UCSD-AML1 (cell line): ENCODE measurements around the gene NTM.

Experiments
- DNase-seq: peaks from one replicate; lab custom pipeline; 2025; ENCODE audit not compliant: unreplicated experiment; lab: John Stamatoyannopoulos, UW

Gene NTM

DNA sequence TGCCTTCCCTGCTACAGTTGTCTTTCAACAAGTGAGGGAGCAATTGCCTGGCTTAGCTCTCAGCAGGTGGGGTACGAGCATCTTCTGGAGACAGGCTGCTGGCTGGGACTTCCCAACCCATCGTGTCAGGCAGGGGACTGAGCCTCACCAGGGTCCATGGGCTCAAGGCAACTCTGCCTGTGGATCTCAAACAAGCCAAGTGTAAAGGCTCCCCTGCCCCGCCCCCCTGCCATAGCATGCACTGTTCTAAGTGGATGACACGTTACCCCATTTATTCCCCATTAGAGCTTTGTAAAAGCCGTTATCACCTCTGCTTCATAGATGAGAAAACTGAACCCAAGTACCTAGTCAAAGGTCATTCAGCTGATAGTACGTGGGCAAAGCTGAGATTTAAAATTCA, 222.9 kb downstream of the NTM start:
- DNase-seq: no peak

DNA sequence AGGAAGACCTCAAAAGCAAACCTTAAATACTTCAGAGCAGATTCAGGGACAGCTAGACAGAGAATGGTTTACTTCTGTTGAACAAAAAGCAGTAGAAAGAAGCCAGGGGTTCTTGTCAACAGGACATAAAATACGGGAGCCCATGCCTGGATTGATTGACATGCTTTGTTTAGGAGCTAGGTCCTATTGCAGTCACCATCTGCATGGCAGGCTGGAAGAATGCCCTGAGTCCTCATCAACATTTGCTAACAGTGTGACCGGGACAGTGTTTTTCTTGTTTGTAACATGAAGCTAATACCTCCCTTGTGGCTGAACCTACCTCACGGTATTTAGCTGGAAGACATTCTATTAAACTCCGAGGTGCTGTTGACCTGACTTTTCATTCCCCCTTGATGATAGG, 225.4 kb downstream of the NTM start:
- DNase-seq: no peak

DNA sequence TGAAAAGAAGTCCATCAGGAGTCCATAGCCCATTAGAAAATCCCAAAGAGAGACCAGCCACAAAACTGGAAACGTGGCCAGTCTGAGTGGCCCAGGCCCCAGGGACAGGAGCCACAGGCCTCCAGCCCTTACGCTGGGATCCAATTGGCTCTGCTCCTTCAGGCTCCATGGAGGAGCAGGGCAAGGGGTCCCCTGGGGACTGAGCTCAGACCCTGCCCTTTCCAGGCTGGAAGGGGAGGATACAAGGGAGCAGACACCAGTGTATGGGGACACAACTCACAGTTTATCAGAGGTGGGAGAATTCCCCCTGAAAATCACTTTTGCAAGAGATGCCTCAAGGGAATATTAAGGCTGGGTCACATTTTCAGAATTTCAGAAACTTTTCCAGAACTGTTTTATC, 227.5 kb downstream of the NTM start:
- no peak for DNase-seq

DNA sequence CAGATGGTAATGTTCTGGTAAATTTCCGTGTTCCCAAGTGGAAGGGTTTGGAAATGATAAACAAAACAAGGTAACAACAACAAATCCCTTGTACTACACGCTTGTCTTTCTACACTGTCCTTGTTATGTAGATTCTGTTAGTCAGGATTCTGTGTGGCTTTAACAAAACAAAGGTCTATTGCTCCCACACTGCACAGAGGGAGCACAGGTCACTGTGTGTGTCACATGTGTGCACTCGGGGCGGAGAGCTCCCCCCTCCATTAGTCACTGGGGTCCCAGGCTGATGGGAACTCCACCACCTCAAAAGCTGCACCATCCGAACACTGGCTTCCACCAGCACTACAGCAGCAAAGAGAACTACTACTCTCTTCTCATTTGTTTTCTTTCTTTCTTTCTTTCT, 227.9 kb downstream of the NTM start:
- no peak for DNase-seq

DNA sequence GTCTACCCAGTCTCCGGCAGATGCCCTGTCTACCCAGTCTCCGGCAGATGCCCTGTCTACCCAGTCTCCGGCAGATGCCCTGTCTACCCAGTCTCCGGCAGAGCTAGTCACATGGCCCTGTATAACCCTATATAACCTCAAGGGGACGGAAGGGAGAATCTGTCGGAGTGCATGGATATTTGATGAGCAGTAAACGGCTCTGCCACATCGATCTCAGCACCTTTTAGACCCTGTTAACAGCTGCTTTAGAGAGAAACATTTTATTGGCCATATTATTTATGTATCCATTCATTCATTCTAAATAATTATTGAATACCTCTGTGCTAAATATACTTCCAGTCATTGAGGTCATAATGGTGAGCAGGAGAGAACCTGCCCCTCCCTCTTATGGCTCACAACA, 228.9 kb downstream of the NTM start:
- DNase-seq: no peak

DNA sequence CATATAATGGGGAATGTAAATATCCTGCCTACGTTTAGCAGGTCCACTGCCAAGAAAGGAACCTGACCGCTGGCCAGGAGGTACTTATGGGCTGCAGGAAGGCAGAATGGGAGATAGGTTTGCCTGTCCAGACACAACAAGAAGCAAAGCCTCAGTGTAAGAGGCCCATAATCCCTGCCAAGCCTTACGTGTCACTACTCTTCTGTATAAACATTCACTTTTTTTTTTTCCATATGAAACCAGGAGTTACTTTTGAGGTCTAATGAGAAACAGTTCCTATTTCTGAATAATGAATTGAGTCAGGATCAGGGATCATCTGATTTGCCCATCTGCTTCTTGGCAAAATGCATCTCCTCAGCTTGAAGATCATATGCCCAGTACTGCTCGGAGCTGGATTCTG, 230.2 kb downstream of the NTM start:
- DNase-seq: no peak

DNA sequence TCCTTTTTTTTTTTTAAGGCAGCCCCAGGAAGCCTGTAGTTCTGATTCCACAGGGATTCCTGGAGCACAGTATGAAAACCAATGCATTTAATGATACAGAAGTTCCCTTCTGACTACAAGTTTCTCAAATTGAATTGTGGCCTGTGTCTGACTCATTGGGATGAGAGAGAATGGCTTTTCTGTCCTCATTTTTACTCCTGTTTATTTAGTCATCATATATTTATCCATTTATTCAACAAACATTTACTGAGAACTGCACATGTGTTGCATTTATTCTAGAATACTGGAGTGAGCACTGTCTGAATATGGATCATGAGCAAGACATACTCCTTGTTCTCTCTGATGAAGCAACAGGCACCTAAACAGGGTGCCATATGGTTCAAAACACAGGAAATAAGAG, 231.2 kb downstream of the NTM start:
- DNase-seq: no peak

DNA sequence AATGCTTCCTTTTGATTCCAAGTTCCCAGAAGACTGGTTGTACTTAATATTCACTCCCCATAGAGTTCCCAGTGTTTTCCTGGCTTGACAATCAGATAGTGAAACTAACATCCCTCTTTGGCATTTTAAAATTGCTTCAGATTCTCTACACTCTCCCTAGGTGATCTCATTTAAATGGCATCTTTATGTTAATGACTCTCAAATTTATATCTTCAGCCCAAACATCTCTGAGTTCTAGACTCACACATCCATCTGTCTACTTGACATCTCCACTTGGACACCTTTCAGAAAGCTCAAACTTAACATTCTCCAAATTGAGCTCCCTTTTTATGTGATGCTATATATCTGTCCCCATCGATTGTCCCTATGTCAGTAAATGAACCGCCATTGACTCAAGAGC, 232.0 kb downstream of the NTM start:
- DNase-seq: no peak

DNA sequence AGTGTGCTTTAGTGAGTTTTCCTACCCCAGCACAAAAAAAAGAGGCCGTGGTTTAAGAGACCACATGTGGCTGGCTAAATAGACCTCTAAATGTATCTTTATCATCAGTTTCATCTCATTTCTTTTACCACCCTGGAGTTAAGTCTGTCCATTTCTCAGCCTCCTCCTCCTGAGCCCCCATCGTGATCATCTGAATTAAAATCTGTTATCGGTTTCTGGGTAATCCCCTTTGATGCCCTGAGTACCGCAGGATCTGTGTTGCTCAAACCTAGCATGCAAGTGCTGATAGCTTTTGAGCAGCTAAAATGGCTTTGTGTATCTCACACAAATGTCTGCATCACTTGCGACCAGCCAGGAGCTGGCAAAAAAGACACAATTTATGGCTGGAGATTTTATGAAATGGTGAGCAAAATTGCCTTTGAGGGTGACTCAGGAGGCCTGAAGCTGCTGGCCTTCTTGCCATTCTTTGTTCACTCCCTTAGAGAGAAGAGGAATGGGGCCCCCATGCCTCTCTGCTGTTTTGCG, 236.5 kb downstream of the NTM start:
- no peak for DNase-seq

DNA sequence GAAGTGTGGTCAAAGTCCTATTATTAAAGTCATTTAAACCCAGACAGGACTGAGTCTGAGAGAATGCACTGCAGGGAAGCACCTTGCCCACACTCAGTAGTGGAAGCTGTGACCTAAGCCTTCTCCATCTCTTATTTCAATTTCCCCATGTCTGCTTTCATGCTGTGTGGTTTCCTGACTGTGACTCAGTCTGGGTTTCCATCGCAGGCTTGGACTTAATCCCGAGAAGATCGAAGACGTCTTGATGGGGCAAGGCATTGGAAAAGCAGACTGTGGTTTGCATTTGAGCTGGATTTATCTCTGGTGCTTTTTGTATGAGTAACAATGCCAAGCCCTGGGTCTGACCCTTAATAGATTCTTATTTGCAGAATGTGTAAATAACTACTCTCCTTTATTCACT, 238.9 kb downstream of the NTM start:
- no peak for DNase-seq

DNA sequence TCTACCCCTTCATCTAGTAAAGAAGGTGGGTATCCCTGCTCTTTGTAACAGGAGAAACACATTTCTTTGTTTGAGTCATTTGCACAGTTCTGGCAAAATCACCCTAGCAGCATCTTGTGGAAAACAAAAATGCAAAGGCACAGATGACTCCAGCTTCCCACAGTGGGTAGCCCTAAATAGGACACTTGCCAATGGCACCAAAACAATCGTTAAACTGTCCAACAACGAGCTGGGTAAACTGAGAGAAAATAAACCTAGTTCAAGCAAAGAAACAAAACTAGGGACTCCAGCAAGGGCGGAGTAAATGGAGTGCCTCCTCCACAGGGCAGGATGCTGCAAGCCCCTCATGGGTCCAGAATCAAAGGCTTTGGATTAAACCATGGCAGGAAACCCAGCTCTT, 239.5 kb downstream of the NTM start:
- no peak for DNase-seq

DNA sequence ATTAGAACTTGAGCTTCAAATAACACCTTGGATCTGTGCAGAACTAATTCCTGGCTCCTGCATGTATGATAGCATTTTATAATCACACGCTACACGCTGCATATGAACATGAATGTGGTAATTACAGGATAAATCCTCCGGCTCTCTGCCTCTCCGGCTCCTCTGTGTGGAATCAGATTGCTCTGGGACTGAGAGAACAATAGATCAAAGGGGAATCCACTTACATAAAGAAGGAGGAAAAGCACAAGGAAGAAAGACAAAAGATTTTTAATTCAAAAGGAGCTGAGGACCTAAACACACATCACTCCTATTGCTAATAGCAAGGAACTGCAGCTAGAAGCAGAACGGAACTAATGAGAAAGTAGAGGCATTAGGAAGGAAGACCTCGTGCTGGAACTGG, 240.9 kb downstream of the NTM start:
- DNase-seq: no peak

DNA sequence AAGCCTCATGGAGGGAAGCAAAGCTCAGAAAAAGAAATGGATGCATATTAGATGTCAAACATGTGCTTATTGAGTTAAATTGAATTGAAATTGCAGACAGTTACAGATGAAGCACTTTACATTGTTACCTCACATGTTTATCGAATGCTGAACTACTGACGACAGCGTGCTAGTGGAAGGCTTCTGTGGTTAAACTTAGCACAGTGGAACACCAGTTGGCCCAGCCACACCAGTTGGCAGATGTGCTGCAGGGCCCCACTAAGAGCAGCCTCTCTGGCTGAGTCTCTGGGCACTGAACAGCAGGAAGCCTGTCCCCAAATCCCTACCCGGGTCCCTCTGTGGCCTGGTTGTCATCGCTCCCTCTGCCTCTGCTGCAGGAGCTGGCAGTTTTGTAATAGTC, 242.1 kb downstream of the NTM start:
- no peak for DNase-seq

DNA sequence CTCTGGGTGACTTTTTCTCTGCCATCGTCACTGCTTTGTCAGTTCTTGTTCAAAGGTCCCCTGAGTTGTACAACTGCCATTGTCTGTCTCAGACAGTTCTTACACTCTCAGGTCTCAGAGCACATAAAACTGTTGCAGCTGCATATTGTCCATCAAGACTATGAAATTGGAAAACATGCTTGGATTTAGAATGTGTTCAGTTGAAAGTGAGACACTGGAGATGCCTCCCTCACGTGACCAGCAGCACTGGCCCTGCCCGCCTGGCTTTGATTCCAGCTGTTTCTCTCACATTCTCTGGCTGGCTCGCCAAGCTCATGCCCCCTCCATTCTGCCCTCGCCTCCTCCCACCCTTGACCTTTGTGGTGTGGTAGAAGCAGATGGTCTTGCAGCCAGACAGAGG, 244.2 kb downstream of the NTM start:
- DNase-seq: no peak

DNA sequence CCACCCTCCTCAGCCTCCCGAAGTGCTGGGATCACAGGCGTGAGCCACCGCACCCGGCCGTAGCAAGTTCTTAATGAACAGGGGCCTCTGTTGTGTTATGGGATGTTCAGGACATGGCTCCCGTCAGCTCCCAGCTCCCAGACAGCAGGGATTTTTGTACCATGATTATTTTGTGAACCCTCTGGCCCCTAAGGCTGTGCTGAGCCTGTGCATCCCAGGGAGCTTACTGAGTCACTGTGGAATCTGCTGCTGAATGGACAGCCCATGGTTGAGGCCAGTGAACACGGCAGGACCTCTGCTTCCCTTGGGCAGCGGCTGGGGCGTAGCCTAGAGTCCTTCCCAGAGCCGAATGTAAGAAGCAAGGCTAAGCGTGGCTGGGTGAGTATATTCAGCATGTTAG, 245.2 kb downstream of the NTM start:
- DNase-seq: no peak

DNA sequence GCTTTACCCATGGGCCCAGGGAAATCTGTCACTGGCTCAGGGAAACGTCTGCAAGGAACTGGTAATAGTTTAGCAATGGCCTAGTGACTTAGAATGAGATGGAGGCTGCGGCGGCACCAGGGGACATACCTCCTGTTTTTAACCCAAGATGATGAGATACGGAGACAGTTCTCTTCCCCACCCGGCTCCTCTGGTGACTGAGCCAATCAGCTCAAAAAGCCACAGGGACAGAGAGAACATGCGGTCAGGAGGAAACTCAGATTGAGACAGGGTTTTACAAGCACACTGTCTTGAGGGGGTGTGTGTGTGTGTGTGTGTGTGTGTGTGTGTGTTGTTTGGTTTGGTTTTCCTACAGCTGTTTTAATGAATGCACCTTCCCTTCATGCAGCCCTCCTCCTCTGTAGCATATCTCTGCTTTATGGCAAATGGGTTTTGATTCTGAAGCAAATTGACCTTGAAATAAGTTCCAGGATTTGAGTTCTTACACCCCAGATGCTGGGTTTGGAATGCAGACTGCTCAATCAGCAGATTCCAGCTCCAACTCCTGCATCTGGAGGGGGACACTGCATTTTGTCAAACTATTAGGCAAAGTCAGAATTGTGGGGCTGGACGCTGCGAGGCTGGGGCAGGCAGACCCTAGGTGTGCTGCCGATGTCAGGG, 246.2 kb downstream of the NTM start:
- DNase-seq: no peak

DNA sequence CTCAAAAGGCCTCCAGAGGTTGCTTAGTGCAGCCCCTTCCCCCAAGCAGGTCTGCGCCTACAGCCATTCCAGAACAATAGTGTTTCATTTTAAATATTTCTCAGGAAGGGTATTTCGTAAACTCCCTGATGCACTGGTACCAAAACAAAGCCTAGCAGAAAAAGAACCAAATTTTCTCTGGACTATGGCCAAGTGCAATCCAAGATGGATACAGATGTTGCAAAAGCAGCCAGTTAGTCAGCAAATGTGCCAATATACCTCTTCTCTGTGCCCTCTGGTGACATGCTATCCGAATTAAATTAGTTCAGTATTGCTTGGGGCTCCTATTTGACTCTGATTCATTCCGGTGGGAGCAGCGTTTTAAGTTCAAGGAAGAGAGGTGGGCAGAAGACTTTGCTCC, 247.8 kb downstream of the NTM start:
- DNase-seq: no peak

DNA sequence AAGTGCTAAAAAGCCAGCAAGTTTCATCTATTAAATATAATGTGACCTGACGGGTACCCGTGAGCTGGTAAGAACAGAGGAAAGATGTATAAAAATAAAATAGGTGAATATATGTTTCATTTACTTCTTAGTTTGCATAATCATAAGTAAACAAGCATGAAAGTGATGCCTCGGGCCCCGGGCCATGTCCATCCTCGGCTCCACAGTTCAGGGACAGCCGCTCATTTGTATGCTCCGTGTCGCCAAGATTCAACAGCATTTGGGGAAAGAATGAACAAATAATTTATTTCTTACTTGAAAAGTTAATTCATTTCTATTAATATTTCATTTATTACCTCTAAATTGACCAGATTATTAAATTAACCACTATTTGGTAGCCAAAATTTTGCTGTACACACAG, 251.8 kb downstream of the NTM start:
- DNase-seq: no peak

DNA sequence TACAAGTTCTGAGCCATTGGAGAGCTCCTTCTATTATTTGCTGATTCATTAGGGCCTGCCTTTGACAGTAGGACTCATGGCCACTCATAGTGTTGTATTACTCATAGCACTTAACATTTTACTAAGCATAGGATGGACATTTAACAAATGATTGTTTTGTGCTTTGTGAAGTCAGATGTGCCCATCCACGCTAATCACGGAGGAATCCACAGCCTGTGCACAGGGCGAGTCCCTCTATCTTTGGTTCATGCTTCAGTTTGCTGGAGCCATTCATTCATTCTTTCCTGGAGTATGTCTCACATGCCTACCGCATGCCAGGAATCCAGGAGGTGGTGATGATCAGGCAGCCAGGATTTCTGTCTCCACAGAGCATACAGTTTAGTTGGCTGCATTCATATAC, 254.1 kb downstream of the NTM start:
- DNase-seq: no peak

DNA sequence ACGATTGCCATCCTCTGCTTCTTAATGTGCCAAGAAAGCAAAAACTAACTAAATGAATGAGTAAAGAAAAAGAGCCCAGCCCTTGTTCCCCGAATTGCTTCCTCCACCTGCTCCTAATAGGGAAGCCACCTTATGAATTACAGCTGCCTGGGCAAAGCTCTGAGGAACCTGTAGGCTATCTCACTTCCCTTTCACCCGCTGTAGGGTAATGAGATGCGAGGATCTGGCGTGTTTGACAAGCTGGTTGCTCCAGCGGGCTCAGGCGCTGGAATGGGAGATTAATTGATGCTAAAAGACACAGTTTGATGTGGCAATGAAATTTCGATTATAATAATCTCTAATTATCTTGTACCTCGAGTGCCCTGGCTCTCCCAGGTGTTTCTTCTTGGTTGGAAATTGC, 256.4 kb downstream of the NTM start:
- DNase-seq: no peak

DNA sequence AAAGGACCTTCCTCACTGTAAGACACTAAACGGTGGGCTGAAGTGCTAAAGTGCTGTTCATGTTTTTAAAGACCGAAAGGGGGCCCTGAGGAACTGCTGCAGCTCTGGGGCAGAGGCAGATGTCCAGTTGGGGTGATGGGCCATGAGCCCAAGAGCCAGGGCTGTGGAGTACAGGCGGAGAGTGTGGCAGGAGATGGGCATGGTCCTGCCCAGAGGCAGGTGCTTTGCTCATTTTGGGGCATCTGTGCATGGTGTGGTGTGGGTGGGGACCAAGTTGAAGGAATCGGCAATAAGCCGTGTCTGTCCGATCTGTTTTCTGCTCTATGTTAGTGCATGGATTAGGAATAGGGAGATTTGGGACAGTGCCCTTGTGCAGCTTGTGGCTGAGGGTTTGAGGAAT, 258.3 kb downstream of the NTM start:
- DNase-seq: no peak

DNA sequence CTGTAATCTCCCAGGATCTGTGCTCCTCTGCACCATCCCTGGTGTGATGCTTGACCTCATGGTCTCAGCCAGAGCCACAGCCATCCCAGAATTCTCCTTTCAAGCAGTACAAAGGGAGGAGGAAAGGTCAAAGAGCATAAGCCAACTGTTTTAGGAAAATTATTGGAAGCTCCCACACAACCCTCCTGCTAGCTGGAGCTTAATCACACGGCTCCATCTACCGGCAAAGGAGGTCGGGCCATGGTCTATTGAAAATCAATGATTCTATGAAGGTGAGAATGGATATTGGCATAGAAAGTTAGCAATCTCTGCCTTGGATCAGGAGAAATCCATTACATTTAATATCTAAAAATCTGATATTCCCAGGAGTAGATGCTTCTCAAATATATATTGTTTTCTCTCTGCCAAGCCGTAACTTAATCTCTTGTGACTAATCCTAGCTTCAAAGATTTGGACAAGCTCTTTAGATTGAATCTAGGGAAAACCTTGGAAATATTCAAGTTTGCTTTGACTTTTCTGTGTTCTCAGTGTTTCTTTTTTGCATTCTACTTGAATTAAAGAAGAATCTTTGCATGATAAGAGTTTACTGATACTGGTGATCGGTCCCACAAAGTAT, 259.6 kb downstream of the NTM start:
- DNase-seq: no peak

DNA sequence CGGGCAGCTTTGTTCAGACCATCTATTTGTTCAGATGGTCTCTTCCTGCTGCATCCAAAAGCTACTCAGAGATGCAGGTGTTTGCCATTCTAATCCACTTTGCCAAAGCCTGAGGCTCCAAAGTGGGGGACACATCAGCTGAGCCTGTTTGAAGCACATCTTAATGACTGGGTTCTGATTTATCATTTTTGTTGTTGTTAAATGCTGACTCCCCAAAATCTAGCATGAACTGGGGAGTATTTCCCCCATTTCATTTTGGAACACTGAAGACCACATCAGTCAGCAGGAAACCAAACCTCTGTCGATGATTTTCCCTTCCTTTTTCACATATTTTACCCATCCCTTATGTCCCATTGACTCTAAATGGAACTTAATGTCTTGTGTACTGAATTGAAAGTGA, 262.6 kb downstream of the NTM start:
- no peak for DNase-seq
